NCI-H82 (cell line): ENCODE data around the gene NOP14.
A peak's percentile ranks its signal among the peaks of the same experiment; 100 is the strongest.
"Not testable (repeated sequence)": the region's sequence is repeated elsewhere in the genome, so short reads cannot be mapped to it uniquely, and the experiment has no call there.

Experiments
- DNase-seq: peaks from one replicate; lab custom pipeline; 2025; lab: John Stamatoyannopoulos, UW

The NOP14 gene

GRCh38 chr4:2942532-2943363 is 20.5 kb downstream of the NOP14 start:
- DNase-seq = no peak

GRCh38 chr4:2942037-2942531 is 21.1 kb downstream of the NOP14 start:
- no peak for DNase-seq

GRCh38 chr4:2941138-2942036 is 21.8 kb downstream of the NOP14 start:
- DNase-seq = no peak

- no peak for DNase-seq
Measured at GRCh38 chr4:2940267-2941137, 22.7 kb downstream of the NOP14 start.

GRCh38 chr4:2939383-2940243 is 23.6 kb downstream of the NOP14 start:
- no peak for DNase-seq

- DNase-seq = no peak
Measured at GRCh38 chr4:2938906-2939305, 24.3 kb downstream of the NOP14 start.

- not testable (repeated sequence) for DNase-seq
Measured at GRCh38 chr4:2938411-2938810, 24.8 kb downstream of the NOP14 start.

- DNase-seq = no peak
Measured at GRCh38 chr4:2937986-2938385, 25.2 kb downstream of the NOP14 start.

- no peak for DNase-seq
Measured at GRCh38 chr4:2937146-2937857, 25.9 kb downstream of the NOP14 start.

- peak; percentile 74 for DNase-seq
Measured at GRCh38 chr4:2936773-2937145, 26.4 kb downstream of the NOP14 start.

GRCh38 chr4:2935762-2936743 is 27.2 kb downstream of the NOP14 start:
- peak; percentile 51 for DNase-seq

- DNase-seq = peak; percentile 90
Measured at GRCh38 chr4:2934813-2935761, 28.1 kb downstream of the NOP14 start.

- DNase-seq = peak; percentile 27
Measured at GRCh38 chr4:2934077-2934812, 29.0 kb downstream of the NOP14 start.

GRCh38 chr4:2933566-2934076 is 29.6 kb downstream of the NOP14 start:
- DNase-seq = no peak

GRCh38 chr4:2932951-2933565 is 30.1 kb downstream of the NOP14 start:
- no peak for DNase-seq

GRCh38 chr4:2932321-2932950 is 30.8 kb downstream of the NOP14 start:
- DNase-seq = no peak
